Measurements from ENCODE around the gene ARFGAP1.

ARFGAP1 gene

DNA sequence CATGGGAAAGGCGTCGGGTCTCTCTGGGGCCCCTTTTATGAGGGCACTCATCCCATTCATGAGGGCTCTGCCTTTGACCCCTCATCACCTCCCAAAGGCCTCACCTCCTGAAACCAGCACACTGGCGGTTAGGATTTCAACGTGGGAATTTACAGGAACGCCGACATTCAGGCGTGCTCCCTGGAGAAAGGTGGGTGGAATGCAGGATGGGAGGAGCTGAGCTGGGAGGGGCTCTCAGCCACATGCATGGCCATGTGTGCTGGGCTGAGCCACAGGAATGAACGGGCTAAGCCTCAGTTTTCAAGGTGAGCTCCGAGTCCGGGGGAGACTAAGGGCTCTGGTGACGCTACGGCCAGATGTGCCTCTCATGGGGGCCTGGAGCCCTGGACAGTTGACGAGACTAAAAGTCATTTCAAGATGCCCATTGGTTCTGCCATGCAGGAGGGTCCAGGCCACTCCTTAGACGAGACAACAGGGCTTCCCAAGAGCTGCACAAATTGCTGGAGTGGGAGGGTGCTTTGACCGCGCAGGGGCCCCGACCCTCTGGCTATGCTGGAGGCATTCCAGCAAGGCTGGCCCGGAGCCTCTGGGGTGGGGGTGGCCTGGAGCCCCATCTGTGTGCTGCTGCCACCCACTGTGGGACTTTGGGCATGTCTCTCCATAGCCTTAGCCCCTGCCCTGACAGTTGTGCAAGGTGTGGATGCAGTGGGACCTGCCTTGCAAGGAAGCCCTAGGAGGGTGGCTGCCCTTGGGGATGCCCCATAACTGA lies 3.8 kb upstream of the ARFGAP1 start:
- Histone ChIP-seq H3K36me3 (ENCODE audit: insufficient read depth, low read length) (no peaks in the 10 kb centered on the region), H3K9ac (ENCODE audit: insufficient read length) (no peak overlapping the region), H3K9me3 (ENCODE audit: low read depth, low read length) (no peaks in the 10 kb centered on the region), H3K4me3 (no peak overlapping the region), H3K27ac (no peak overlapping the region)
- TF ChIP-seq EZH2 (IDR thresholded peaks at IDR 0.05) (no peak), POLR2AphosphoS5 (IDR thresholded peaks at IDR 0.05; ENCODE audit: borderline replicate concordance, low read depth, low read length) (no peak), FOXP2 (optimal IDR thresholded peaks at IDR 0.05; ENCODE audit: control extremely low read depth, extremely low read length, insufficient read depth) (no peak)
- DNase-seq (ENCODE audit: low read depth, low spot score), result no peak

- H3K27ac ChIP-seq, result no peak overlapping the region
- no peak overlapping the region for H3K4me3 ChIP-seq
- no peaks in the 10 kb centered on the region for H3K9me3 ChIP-seq (ENCODE audit: low read depth, low read length)
- no peak overlapping the region for H3K9ac ChIP-seq (ENCODE audit: insufficient read length)
- TF ChIP-seq EZH2 (IDR thresholded peaks at IDR 0.05) (no peak), FOXP2 (optimal IDR thresholded peaks at IDR 0.05; ENCODE audit: control extremely low read depth, extremely low read length, insufficient read depth) (no peak), POLR2AphosphoS5 (IDR thresholded peaks at IDR 0.05; ENCODE audit: borderline replicate concordance, low read depth, low read length) (no peak)
- DNase-seq (ENCODE audit: low read depth, low spot score), result no peak
- no peaks in the 10 kb centered on the region for H3K36me3 ChIP-seq (ENCODE audit: insufficient read depth, low read length)
Measured at GRCh38 chr20:63269724-63270123, 2.9 kb upstream of the ARFGAP1 start.

DNA sequence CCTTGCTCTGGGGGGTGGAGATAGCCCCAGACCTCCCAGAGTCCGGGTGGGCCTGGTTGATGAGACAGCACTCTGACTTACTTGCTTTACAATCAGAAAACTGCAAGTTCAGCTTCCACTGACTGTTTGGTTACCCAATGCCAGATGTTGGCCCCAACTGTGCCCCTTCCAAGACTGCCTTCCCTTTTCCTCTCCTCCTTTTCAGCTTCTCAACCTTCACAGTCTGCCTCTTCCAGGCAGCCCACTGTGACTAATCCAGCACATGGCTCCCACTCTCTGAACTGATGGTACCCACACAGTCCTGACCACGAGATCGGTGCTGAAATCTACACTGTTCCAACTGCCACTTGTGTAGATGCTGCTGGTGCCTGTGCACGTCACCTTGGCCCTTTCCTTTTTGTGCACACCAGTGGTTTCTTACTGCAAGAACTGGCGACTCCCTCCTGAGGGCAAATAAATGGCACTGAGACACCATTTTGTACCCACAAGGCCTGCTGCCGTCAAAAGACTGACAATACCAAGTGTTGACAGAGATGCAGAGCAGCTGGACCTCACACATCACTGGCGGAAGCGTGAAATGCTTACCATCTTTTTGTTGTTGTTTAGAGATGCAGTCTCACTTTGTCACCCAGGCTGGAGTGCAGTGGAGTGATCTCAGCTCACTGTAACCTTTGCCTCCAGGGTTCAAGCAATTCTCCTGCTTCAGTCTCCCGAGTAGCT lies 1.8 kb upstream of the ARFGAP1 start:
- TF ChIP-seq POLR2AphosphoS5 (IDR thresholded peaks at IDR 0.05; ENCODE audit: borderline replicate concordance, low read depth, low read length) (no peak), EZH2 (IDR thresholded peaks at IDR 0.05) (no peak), FOXP2 (optimal IDR thresholded peaks at IDR 0.05; ENCODE audit: control extremely low read depth, extremely low read length, insufficient read depth) (no peak)
- Histone ChIP-seq H3K9ac (ENCODE audit: insufficient read length) (no peak overlapping the region), H3K4me3 (no peak overlapping the region), H3K27ac (no peak overlapping the region), H3K36me3 (ENCODE audit: insufficient read depth, low read length) (no peaks in the 10 kb centered on the region), H3K9me3 (ENCODE audit: low read depth, low read length) (no peaks in the 10 kb centered on the region)
- DNase-seq (ENCODE audit: low read depth, low spot score), result no peak

- peak overlapping the region; percentile 92 for H3K4me3 ChIP-seq
- TF ChIP-seq POLR2AphosphoS5 (IDR thresholded peaks at IDR 0.05; ENCODE audit: borderline replicate concordance, low read depth, low read length) (no peak), EZH2 (IDR thresholded peaks at IDR 0.05) (no peak), FOXP2 (optimal IDR thresholded peaks at IDR 0.05; ENCODE audit: control extremely low read depth, extremely low read length, insufficient read depth) (no peak)
- H3K27ac ChIP-seq, result no peak overlapping the region
- DNase-seq (ENCODE audit: low read depth, low spot score), result no peak
- no peaks in the 10 kb centered on the region; the same call in 1 of the 2 replicates for H3K36me3 ChIP-seq (ENCODE audit: insufficient read depth, low read length)
- peak overlapping the region; percentile 93 for H3K9ac ChIP-seq (ENCODE audit: insufficient read length)
- no peaks in the 10 kb centered on the region for H3K9me3 ChIP-seq (ENCODE audit: low read depth, low read length)
Measured at GRCh38 chr20:63273059-63273579, 506 bp downstream of the ARFGAP1 start.

DNA sequence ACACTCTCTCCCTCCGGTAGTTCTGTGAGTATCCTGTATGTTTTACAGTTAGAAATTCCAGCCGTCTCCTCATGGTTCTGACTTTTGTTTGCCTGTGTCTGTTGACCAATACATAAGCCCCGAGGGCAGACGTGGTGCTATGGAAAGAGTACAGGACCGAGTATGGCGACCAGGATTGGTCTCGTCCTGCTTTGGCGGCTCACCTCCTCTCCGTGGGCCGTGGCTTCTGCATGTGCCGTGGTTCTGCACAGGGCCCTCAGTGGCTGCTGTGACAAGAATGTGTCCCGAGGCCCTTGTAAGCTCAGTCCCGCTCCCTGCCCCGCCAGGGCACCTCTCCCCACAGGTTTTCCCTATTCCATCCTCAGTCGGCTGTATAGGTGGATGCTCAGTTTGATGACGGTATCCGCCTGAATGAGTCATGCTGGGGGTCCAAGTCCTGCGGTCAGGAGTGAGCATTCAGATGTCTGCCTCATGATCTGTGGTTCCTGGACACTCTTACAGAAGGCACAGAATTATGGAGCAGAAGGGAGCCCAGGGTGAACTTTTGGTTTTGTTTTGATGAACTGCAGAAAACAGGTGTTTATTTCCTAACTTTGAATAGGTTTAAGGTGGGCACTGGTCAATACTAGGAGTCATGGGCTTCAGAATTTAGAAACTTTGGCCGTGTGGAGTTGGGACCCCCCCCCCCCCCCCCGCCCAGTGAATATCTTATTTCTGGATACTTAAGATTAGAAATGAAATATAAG lies 1.2 kb downstream of the ARFGAP1 start:
- peak overlapping the region; percentile 92 for H3K4me3 ChIP-seq
- H3K27ac ChIP-seq, result no peak overlapping the region
- TF ChIP-seq EZH2 (IDR thresholded peaks at IDR 0.05), result no peak
- TF ChIP-seq FOXP2 (optimal IDR thresholded peaks at IDR 0.05; ENCODE audit: control extremely low read depth, extremely low read length, insufficient read depth), result no peak
- TF ChIP-seq POLR2AphosphoS5 (IDR thresholded peaks at IDR 0.05; ENCODE audit: borderline replicate concordance, low read depth, low read length), result no peak
- no peak for DNase-seq (ENCODE audit: low read depth, low spot score)
- H3K9ac ChIP-seq (ENCODE audit: insufficient read length), result peak overlapping the region; percentile 93
- H3K9me3 ChIP-seq (ENCODE audit: low read depth, low read length), result no peaks in the 10 kb centered on the region
- H3K36me3 ChIP-seq (ENCODE audit: insufficient read depth, low read length), result peaks cover 4% of the 10 kb centered on the region; the same call in 1 of the 2 replicates

- H3K27ac ChIP-seq, result no peak overlapping the region
- no peak overlapping the region for H3K4me3 ChIP-seq
- TF ChIP-seq FOXP2 (optimal IDR thresholded peaks at IDR 0.05; ENCODE audit: control extremely low read depth, extremely low read length, insufficient read depth) (no peak), POLR2AphosphoS5 (IDR thresholded peaks at IDR 0.05; ENCODE audit: borderline replicate concordance, low read depth, low read length) (no peak), EZH2 (IDR thresholded peaks at IDR 0.05) (no peak)
- H3K9ac ChIP-seq (ENCODE audit: insufficient read length), result no peak overlapping the region
- no peaks in the 10 kb centered on the region for H3K9me3 ChIP-seq (ENCODE audit: low read depth, low read length)
- no peak for DNase-seq (ENCODE audit: low read depth, low spot score)
- peaks cover 5% of the 10 kb centered on the region; the same call in 1 of the 2 replicates for H3K36me3 ChIP-seq (ENCODE audit: insufficient read depth, low read length)
Measured at GRCh38 chr20:63274381-63275228, 2.0 kb downstream of the ARFGAP1 start.

DNA sequence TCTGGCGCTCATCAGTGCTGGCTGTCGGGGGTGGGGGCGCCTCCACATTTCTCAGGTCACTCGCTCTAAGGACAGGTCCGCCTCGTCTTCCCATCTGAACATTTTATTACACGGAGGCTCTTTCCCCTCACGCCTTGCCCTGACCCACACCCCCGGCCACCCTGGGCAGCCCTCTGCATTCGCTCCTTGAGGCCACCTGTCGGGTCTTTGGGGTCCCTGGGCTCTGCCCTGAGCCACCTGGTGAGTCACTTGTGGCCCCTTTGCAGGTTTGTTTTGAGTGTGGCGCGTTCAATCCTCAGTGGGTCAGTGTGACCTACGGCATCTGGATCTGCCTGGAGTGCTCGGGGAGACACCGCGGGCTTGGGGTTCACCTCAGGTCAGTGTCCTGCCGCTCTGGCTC lies 3.2 kb downstream of the ARFGAP1 start:
- no peaks in the 10 kb centered on the region for H3K9me3 ChIP-seq (ENCODE audit: low read depth, low read length)
- TF ChIP-seq EZH2 (IDR thresholded peaks at IDR 0.05) (no peak), POLR2AphosphoS5 (IDR thresholded peaks at IDR 0.05; ENCODE audit: borderline replicate concordance, low read depth, low read length) (no peak), FOXP2 (optimal IDR thresholded peaks at IDR 0.05; ENCODE audit: control extremely low read depth, extremely low read length, insufficient read depth) (no peak)
- H3K36me3 ChIP-seq (ENCODE audit: insufficient read depth, low read length), result peaks cover 5% of the 10 kb centered on the region; the same call in 1 of the 2 replicates
- H3K4me3 ChIP-seq, result no peak overlapping the region
- H3K27ac ChIP-seq, result no peak overlapping the region
- H3K9ac ChIP-seq (ENCODE audit: insufficient read length), result no peak overlapping the region
- DNase-seq (ENCODE audit: low read depth, low spot score), result no peak
